RCC 7860 (cell line): ENCODE results near the gene NALCN.

Source experiments
- DNase-seq: peaks from one replicate; pipeline ENCODE4 v3.0.0-alpha.2; 2015; ENCODE audit warnings: low spot score
- FAIRE-seq: peaks from 2 replicates; lab custom pipeline; 2012; peaks lifted over from hg19 to GRCh38; lab: Jason Lieb, UNC

The NALCN gene

DNA sequence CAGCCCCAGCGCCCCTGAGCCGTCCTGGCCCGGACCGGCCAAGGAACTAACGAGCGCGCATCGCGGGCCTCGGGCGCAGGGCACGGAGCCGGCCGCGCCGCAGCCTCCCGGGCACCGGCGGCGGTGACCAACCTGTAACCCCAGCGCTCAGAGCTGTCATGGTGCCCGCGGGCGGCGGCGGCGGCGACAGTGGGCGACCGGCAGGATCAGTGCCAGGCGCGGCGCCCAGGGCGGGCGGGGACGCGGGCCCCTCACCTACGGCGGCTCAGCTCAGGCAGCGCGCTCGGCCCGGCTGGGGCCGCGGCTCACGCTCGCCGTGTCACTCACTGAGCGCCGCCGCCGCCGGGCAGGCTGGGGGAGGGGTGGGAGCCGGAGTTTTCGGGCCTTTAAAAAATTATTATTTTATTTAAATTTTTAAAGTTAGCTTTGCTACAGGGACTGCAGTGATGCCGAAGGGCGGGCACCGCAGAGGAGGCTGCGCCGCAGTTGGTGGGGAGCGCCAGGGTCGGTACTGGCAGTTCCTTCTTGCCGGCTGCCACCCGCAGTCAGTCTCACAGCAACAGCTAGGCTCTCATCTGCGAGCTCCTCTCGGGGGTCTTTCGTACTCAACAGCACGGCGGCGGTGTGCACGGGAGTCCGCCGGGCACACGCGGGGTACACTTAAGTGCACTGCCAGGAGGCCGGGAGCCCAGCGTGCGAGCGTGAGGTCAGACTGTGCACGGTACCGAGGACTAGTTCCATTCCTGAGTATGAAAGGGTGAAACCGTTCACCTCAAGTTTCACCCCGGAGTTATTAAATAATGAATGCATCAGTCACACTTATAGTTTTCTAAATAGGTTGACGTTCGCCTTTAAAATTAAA lies at the start of gene NALCN:
Gene NALCN (minus strand): TSS at position 328 of the 862 bp plus-strand sequence. CDS start 17,382 bp downstream, outside the sequence.
- DNase-seq: no peak
- no peak for FAIRE-seq

DNA sequence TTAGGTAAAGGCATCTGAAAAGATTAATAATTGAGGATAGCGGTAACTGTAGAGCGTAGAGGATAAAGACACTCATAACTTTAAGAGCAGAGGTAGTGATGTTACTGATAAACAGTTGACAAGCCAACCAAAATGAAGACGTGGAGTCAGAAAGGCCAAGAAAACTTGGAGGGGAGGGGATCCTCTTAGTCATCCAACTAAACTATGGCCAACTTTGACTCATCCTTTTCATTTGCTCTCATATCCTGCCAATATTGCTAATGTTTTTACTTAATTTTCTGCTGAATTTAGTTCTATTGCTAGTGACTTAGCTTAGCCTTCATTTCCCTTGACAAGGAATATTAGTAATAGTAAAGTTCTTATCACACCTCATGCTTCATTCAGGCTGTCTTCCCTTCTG lies 49.6 kb upstream of the NALCN start:
- DNase-seq (no peak), FAIRE-seq (no peak)

DNA sequence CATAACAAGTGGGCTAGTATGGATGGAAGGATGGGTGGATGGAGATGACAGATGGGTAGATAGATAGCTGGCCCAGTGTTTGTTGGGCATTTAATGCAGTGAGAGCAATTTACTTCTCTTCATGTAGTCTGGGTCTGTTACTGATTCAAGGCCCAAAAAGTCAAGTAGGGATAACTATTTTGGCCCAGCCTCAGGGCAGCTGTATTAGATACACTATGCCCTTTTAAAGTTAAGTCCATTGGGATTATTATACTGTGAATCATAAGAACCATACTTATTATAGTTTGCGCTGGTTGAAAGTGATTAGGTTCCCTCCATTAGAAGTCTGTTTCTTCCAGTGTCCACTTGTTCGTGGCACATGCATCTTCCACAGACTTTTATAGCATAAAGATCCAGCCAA lies 40.9 kb upstream of the NALCN start:
- no peak for FAIRE-seq
- no peak for DNase-seq

DNA sequence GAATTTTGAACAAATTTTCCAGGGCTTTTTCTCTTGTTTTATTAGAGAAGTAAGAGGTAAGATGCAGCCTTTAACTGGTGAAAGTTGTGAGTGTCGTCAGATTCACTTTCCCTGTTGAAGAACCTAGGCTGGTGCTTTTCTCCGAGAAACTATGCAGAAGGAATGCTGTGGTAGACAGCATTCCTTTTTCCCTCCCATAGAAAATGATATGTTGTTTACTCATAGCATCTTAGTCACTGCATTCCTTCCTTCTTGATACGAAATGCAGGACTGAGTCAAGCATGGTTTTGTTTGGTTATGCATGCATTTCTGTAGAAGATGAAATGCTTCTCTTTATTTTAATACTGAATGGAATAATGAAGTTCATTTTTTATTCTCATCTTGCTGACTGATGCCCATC lies 39.6 kb upstream of the NALCN start:
- peak; percentile 82 for FAIRE-seq
- peak; percentile 84 for DNase-seq

DNA sequence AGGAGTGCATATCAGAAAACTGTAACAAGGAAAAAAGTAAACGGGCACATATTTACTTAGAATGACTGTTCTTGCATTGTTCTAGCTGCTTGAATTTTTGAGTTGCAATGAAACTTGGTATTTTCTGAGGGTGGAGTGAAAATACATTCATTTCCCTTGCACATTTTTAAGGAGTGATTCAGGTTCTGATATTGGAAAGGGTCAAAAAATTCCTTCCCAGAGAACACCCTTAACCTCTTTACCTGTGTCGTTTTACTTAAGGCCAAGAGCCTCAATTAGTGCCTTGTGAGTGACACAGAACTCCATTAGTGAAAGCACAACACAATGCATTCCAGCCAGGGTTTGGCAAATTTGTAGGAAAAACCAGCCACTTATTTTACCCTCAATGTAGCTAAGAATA lies 38.5 kb upstream of the NALCN start:
- FAIRE-seq: no peak

DNA sequence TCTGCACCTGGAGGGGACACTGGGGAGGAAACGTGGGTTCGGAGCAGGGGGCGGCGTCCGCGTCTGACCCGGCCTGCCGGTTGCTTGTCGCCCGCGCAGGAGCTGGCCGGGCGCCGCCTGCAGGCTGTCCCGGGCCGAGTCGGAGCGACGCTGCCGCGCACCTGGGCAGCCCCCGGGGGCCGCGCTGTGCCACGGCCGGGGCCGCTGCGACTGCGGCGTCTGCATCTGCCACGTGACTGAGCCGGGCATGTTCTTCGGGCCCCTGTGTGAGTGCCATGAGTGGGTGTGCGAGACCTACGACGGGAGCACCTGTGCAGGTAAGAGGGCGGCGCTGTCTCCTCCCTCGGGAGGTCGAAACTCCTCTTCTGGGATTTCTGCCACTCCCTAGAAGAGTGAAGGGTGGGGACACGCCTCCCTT lies 37.5 kb upstream of the NALCN start:
- no peak for FAIRE-seq
- DNase-seq: no peak

More for the DNA sequence above, 38.5 kb upstream of the NALCN start:
- peak; percentile 37 for DNase-seq

DNA sequence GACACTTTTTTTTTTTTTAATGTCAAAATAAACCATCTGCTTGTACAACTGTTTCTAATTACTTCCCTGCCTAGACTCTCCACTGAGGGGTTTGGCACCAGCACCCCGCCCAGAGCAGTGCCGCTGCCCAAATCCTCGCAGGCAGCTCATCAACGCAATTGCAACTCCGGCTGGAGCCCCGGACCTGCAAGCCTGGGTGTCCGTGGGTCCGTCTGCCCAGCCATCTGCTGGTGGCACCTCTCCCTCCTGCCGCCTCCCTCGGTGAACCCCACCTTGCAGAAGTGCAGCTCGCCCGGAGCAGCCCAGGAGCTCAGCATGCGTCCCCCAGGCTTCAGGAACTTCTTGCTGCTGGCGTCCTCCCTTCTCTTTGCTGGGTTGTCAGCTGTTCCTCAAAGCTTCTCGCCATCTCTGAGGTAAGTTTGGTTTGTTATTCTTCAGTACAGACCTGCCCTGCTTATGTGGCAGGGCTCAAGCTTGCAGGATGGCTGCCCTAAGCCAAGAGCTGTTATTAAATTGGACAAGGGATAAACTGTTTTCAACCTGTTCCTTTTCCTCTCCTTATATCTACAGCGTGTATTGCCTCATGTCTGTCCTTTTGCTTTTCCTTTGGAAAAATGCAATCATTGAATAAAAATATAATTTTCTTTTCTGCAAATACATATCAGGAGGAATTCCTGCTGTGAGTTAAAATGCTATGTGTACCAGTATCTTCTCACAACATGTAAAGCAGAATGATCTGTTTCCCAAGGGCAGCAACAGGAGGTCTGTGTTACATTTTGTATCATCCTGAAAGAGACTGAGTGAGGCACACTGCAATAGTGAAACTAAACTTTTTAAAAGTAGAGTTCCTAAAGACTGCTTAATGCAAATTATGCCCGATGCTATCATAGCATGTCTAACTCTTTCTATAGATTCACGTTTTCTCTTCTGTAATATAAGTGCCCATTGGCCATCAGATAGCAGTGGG lies 36.5 kb upstream of the NALCN start, which contains the start of gene ITGBL1:
Gene ITGBL1 (plus strand): TSS at position 157 of the 967 bp plus-strand sequence. CDS start 159 bp downstream, at position 316.
- DNase-seq: no peak

DNA sequence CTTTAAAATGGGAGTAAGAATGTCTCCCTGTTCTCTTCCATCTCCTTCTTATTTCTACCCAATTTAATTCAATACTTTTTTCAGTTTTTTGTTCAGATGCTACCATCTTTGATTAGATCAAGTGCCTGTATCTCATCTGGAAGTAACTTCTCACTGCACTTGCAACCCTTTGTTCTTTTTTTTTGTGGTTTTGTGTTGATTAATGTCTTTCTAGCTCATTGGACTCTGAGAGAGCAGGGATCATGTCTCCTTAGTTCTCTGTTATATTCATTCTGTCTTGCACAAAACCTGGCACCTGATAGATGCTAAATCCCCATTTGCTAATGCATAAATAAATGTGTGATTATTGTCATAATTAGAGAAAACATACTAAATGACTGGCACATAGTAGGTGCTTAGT lies 35.3 kb upstream of the NALCN start:
- FAIRE-seq: no peak

More for the DNA sequence above, 36.5 kb upstream of the NALCN start, which contains the start of gene ITGBL1:
- FAIRE-seq: no peak

DNA sequence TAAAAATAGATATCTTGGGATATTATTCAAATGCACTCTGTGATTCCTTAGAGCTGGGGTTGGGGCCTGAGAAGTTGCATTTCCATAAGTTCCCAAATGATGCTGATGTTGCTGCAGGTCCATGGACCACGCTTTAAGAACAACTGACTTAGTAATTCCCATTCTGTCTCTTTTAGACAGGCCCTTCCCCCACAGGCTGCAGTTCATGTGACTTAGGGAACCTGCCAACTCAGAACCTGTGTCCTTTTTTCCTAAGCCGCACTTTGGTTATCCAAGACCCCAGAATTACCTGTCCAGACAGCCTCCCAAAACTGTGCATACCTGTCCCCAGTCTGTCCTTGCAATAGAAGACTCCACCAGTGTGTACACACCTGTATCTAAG lies 34.4 kb upstream of the NALCN start:
- DNase-seq (no peak), FAIRE-seq (no peak)

More for the DNA sequence above, 35.3 kb upstream of the NALCN start:
- DNase-seq: no peak

DNA sequence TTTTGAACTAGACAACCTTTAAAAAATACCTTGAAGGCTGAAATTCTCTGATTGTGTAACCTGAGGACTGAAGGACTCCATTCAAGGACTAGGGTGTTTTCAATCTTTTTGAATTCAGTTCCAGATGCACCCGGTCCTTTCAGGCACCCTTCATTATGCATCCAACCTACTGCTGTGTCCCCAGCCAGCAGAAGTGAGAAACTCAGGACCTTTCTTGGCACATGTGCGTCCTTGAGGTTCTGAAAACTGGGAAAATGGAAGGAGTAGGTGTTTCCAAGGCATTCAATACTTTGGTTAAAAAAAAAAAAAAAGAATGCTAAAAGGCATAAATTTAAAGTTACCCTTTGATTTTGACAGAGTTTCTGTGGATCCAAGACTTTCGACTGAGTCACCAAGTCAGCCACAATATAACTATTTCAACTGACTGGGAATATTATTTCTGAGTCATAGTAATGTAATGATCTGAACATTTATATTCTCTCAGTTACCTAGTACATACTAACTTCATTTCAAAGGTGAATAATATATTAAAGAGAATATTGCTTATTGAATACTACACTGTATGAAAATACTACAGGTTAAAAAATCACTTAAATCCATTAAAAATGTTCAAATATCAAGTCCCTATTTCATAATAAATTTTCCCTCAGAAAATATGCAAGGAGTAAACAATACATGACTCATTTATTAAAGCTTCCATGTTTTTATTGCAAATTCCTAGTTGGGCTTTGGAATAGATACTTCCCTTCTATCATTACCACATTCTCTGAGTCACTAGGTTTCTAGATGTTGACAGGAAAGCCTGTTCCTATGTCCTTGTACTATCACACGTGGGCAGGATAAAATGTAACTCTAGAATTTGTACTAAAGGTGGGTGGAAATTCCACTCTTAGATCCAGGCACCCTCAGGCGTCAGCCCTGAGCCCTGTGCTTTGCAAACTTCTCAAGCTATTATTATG lies 33.8 kb upstream of the NALCN start:
- FAIRE-seq (peak; percentile 91), DNase-seq (peak; percentile 86)

DNA sequence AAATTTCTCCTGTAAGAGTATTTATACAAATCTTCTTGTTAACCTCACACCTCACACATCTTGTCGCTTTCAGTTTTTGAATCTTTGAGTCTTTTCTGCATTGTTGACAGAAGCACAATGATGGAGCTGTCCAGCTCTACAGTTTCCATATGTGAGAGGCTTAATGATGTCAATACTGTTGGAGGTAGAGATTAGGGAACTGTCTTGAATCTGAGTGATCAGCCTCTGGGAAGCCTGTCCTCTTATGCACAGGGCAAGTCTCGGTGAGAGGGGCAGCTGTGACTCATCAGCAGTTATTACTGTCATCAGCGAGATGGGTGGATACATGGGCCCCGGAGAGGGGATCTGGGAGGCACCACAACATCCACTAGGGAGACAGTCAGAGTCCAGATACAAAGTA lies 31.5 kb upstream of the NALCN start:
- no peak for FAIRE-seq
- peak; percentile 14 for DNase-seq

DNA sequence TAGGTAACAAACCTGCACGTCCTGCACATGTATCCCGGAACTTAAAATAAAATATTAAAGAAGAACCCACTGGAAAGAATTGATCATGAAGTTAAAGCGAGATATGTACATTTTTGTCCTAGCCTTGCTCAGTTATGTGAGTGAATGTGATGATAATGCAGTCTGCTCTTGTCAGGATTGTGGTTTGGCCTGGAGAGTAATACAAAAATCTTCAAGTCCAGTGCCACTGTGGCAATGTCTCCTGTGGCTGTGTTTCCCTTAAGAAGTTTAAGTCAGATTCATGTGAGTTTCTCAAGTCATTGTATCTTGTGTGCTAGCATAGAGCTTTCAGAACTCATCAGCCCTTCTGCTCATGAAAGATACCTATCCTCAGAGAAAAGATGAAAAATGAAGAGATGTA lies 18.2 kb upstream of the NALCN start:
- FAIRE-seq: no peak
- no peak for DNase-seq

DNA sequence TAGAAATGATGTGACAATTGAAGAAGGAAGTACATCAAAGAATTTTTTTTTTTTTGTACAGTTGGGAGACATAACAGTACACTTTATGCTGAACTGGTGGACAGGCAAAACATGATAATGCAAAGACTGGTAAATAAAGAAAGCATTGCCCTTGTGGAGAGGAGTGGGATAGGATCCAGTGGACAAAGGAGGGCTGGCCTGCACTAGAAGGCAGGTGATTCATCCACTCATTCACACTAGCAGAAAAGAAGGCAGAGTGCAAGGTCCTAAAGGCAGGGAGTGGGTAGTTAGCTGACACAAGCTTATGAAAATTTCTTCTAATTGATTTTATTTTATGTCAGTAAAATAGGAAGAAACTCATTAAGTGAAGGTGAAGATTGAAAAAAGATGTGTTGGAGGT lies 17.6 kb upstream of the NALCN start:
- DNase-seq: no peak
- FAIRE-seq: no peak

DNA sequence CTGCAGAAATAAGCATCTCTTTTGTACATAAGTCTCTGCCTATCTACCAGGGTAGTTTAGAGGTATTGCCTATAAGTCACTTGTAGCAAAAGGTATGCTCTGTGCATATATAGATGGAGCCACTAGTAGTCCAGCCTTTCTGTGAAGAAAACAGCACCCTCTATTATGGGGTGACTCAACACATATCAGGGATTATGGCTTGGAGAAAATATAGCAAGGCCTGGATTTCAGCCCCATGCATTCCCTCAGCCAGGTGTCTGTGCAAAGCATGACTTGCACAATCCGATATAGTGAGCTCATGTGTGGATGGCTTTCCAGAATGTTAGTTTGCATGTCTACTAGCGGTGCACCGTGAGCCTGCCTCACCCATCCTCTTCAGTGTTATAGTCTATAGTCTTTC lies 13.4 kb upstream of the NALCN start:
- DNase-seq (no peak), FAIRE-seq (no peak)

DNA sequence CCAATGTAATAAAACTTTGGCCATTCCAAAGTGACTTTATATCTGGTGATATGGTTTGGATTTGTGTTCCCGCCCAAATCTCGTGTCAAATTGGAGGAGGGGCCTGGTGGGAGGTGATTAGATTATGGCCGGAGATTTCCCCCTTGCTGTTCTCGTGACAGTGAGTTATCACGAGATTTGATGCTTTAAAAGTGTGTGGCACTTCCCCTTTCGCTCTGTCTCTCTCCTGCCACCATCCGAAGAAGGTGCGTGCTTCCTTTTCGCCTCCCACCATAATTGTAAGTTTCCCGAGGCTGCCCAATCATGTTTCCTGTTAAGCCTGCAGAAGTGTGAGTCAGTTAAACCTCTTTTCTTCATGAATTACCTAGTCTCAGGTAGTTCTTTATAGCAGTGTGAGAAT lies 9.3 kb upstream of the NALCN start:
- FAIRE-seq (no peak), DNase-seq (no peak)

DNA sequence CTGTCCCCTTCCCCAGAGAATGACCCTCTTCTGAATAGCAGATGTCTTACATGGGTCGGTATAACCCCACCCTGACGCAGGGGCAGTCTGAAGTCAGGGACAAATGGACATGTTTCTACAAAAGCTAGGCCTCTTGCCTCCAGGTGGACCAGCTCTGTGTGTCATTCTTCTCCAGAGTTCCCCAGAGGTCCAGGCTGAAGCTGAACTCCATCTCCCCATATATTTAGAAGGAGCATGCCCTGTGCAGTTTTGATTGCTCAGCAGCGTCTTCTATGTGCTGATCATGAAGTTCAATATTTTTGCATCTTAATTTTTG lies 8.8 kb upstream of the NALCN start:
- FAIRE-seq (no peak), DNase-seq (no peak)

DNA sequence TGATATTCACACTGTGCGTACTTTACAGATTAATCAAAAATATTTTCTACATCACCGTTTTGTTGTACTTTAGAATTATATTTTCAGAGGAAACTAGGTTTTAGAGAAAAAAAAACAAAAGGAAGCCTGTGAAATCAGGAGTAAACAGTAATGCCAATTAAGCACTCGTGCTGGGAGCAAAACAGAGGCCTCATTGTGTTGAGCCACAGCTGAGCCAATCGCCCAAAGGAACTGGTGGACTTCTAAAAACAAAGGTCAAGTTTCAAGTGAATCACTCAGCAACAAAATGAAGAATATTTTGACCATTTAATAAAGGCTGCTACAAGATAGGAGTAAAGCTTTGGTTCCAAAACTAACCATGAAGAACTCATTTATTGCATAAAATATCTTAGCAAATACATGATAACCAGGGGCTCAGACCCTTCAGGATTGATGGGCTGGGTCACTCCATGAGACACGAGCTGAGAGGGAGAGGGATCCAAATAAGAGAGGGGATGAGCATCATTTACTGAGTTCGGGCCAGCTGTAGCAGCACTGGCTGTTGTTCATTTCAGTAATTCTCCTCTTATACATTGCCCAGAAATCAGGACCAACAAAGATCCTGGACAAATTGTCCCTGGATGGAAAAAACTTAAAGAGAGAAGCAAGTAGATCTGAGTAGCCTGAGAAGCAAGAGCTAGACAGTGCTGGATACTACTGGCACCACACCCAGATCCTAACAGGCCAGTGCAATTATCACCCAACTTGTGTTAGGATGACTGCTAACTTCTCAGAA lies 8.3 kb upstream of the NALCN start:
- FAIRE-seq: no peak
- no peak for DNase-seq

DNA sequence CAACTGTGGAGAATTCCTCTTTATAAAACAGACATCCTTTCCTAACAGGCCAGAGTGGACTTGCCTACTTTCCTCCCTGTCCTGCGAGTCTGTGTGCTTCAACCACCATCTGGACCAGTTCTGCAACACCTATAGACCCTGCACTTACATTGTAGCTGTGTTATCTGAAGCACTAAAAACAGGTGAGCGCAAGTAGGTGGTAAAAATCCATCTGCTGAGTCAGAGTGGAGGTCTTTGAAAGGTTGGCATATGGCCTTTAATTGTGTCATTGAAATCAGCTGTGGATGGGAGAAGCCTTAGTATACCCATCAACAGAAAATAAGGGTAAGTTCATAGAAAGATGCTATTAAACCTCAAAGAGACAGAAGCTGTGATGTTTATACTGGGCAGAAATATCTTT lies 7.6 kb upstream of the NALCN start:
- DNase-seq (no peak), FAIRE-seq (no peak)

DNA sequence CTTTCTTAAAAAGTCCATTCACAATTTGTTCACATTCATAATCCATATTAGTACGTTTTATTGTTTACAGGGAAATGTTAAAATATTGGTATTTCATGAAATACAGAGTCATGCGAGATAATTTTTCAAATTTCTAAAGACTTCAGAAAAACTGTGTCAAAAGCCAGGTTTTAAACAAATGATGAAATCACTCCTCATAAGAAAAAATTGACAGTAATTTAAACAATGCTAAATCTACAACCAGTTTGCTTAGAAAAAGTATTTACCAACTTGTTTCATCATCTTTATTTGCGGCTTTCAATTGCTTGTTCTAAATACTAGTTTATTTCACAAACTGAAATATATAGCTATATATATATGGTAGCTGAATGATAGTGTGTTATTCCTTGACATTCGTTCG lies 1.2 kb upstream of the NALCN start:
- DNase-seq (no peak), FAIRE-seq (no peak)

DNA sequence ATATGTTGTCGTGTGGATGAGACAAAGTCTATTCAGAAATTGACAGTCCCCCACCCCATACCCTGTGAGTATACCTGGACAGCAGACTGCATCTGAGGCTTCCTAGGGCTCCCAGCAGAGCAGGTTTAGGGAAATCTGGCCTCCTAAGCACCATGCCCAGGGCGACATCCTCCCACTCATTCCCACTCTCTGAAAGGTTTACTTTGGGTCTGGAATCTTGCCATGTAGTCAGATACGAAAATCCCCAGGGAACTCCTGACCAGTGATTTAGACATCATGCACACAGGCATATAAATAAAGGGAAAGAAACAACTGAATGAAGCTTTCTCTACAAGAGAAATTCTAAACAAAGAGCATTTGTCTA lies 717 bp upstream of the NALCN start:
- FAIRE-seq (no peak), DNase-seq (peak; percentile 42)
